GM18519 (cell line): ENCODE measurements around the gene PRND.

Experiments
- ATAC-seq: cut with Tn5 transposase; IDR thresholded peaks from one replicate; pipeline ENCODE4 v1.9.1; 2021; ENCODE audit warnings: mild to moderate bottlenecking, moderate library complexity; ENCODE audit not compliant: unreplicated experiment, low FRiP score

PRND gene

DNA sequence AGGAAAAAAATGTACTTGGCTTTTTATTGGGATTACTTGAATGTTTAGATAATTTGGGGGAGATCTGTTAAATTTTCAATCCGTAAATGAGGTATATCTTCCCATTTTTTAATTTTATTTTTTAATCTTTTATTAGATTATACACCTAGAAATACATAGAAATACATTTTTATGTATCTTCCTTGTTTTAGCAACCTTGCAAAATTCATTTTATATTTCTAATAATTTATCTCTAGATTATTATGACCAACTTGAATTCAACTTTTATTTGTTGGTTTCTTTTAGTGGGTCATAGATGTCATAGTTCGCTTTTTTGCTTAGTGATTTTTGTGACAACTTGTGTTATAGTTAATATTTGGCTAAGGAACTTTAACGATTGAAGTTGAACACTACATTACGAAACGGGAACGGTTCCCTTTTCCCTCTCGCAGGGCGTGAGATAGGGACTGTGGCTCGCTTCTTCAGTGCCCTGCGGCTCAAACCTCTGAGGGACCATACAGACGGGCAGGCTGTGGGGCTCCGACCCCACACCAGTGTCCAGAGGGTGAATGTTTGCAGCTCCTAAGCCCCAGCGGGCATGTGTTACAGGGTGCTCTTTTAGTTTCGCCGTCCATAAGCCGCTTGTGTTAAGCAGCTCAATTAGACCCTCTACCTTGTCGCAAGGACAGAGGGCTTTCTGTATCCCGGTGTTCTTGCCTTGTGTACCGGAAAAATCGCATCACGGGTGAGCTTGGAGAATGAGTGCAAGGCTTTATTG is 53.8 kb downstream of the PRND start:
- no peak for ATAC-seq

DNA sequence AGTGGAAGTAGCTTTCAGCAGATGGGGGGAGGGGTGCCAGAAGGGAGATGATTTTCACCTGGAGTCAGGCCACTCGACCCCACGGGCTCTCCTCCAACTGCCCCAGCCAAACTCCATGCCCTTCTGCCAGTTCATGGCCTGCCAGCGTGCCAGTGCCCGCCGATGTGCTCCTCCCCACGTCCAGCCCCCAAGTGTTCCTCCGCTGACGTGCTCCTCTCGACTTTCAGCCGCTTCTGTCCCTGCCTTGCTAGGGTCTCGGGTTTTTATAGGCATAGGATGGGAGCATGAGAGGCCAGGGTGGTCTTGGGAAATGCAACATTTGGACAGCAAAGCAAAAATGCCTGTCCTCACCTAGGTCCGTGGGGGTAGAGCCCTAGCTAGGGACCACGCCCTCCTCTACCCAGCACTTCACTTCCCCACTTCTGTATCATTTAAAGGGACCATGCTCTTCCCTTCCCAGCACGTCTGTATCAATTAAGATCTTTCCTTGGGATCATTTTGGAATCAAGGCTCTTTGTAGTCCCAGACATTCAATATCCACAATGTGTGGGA is 54.4 kb downstream of the PRND start:
- no peak for ATAC-seq
